ENCODE data around the gene KCNIP2. TPM values are rescaled to one million over a fixed set of nuclear protein-coding genes. Genes with fewer than 3 reads are reported as not detected.

KCNIP2 gene
- total and polyA plus RNA-seq, 2 donors (not counting 1 experiment from before 2014, with no cell fraction given) = 0.37 to 1.8 TPM

DNA sequence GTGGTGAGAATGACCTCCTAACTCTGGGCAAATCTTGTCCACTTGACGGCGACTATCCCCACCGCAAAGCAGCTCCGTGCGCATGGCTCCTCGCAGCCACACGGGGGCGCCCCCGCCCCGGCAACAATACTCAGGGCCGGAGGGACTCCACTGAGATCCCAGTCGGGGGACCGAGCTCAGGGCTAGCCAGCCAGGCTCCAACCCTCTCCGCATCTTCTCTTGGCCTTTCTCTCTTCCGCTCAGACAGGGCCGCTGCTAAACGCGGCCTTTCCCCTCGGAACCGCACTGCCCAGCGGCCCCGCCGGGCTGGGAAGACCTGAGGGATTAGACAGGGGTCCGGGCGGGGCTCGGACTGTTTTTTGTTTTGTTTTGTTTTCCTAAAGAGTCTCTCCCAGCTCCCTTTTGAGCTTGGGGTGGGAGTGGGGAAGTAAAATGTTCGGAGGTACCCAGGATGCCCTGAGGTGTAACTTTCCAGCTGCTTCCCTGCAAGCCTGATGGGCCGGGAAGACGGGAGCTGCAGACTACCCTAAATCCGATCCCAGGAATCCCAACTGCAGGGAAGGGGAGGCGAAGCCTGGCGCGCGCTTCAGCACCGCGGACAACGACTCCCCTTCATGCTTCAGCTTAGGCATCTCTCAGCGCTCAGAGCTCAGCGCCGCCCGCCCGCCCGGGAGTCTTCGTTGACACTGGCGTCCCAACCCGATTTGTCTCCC, 2.7 kb downstream of the KCNIP2 start:
- H2AFZ ChIP-seq (ENCODE audit: low read length) = no peak overlapping the region
- no peaks in the 10 kb centered on the region for H4K20me1 ChIP-seq (ENCODE audit: control insufficient read depth, extremely low read depth, insufficient read depth, low read length)
- H3K4me2 ChIP-seq (ENCODE audit: extremely low read depth, insufficient read depth, low read length) = peak overlapping the region; percentile 71

DNA sequence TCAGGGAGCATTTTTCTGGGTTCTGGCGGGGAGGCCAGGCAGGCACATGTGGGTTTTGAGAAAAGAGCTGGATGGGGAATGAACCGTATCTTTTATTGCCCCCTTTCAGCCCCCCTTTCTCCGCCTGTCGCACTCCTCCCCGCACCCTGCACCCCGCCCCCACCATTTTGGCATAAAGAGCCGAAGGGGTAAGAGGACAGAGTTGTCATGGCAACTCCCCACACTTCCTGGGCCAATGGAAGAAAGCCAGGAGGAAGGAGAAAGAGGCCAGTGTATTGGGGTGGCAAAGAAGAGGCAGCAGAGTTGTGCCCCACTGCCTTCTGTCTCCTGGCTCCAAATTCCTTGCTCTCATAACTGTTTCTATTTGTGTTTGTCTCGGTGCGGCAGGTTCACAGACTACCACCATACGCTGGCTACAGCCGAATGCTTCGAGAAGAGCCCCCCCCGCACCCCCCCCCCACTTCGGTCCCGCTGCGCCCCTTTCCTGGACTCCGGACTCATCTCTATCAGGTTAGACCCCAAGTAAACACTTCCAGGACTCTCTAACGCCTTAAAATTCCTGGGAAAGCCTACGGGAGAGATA, 3.4 kb downstream of the KCNIP2 start:
- Histone ChIP-seq H3K79me2 (ENCODE audit: control insufficient read depth, insufficient read depth, low read length) (no peaks in the 10 kb centered on the region), H3K9me3 (ENCODE audit: control insufficient read depth, insufficient read depth, low read depth, low read length) (no peaks in the 10 kb centered on the region), H2AFZ (ENCODE audit: low read length) (no peak overlapping the region), H3K9ac (ENCODE audit: insufficient read depth, low read length) (no peak overlapping the region), H3K4me2 (ENCODE audit: extremely low read depth, insufficient read depth, low read length) (peak overlapping the region; percentile 34), H3K36me3 (ENCODE audit: control insufficient read depth, insufficient read depth, low read length) (no peaks in the 10 kb centered on the region), H3K27ac (ENCODE audit: insufficient read depth, low read length) (no peak overlapping the region), H4K20me1 (ENCODE audit: control insufficient read depth, extremely low read depth, insufficient read depth, low read length) (no peaks in the 10 kb centered on the region), H3K4me3 (replicated peaks in 1 of 4; ENCODE audit: control extremely low read depth in 1 of 4, insufficient read depth in 1 of 4, low read depth in 3 of 4, low read length in 4 of 4) (peak overlapping the region in 3 of 4 experiments; percentile 21 to 42 (median 35)), H3K4me1 (ENCODE audit: control insufficient read depth, extremely low read depth, insufficient read depth, low read length) (no peaks in the 10 kb centered on the region), H3K27me3 (ENCODE audit: control insufficient read depth, insufficient read depth, low read length) (no peaks in the 10 kb centered on the region)
- DNase-seq (ENCODE audit: low read depth in 2 of 2) = peak in 1 of 2 donors; percentile 41
- TF ChIP-seq, protein P1, sequence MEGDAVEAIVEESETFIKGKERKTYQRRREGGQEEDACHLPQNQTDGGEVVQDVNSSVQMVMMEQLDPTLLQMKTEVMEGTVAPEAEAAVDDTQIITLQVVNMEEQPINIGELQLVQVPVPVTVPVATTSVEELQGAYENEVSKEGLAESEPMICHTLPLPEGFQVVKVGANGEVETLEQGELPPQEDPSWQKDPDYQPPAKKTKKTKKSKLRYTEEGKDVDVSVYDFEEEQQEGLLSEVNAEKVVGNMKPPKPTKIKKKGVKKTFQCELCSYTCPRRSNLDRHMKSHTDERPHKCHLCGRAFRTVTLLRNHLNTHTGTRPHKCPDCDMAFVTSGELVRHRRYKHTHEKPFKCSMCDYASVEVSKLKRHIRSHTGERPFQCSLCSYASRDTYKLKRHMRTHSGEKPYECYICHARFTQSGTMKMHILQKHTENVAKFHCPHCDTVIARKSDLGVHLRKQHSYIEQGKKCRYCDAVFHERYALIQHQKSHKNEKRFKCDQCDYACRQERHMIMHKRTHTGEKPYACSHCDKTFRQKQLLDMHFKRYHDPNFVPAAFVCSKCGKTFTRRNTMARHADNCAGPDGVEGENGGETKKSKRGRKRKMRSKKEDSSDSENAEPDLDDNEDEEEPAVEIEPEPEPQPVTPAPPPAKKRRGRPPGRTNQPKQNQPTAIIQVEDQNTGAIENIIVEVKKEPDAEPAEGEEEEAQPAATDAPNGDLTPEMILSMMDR (conservative IDR thresholded peaks at IDR 0.05 in 1 of 2, IDR thresholded peaks at IDR 0.05 in 1 of 2; ENCODE audit: low read depth in 1 of 2, low read length in 2 of 2) = no peak
- no peak for TF ChIP-seq EZH2 (IDR thresholded peaks at IDR 0.05; ENCODE audit: low read length, missing control alignments)

More for the DNA sequence above, 2.7 kb downstream of the KCNIP2 start:
- H3K79me2 ChIP-seq (ENCODE audit: control insufficient read depth, insufficient read depth, low read length) = no peaks in the 10 kb centered on the region
- H3K4me1 ChIP-seq (ENCODE audit: control insufficient read depth, extremely low read depth, insufficient read depth, low read length) = no peaks in the 10 kb centered on the region
- no peak overlapping the region for H3K27ac ChIP-seq (ENCODE audit: insufficient read depth, low read length)
- no peaks in the 10 kb centered on the region for H3K9me3 ChIP-seq (ENCODE audit: control insufficient read depth, insufficient read depth, low read depth, low read length)
- TF ChIP-seq EZH2 (IDR thresholded peaks at IDR 0.05; ENCODE audit: low read length, missing control alignments) = no peak
- TF ChIP-seq, protein P1 (conservative IDR thresholded peaks at IDR 0.05 in 1 of 2, IDR thresholded peaks at IDR 0.05 in 1 of 2; ENCODE audit: low read depth in 1 of 2, low read length in 2 of 2) = peak; percentile 92 to 93
- H3K36me3 ChIP-seq (ENCODE audit: control insufficient read depth, insufficient read depth, low read length) = peaks cover under 1% of the 10 kb centered on the region
- peak; percentile 78 to 83 for DNase-seq (ENCODE audit: low read depth in 2 of 2)
- no peak overlapping the region for H3K9ac ChIP-seq (ENCODE audit: insufficient read depth, low read length)
- peak overlapping the region; percentile 35 to 51 (median 46) for H3K4me3 ChIP-seq (replicated peaks in 1 of 4; ENCODE audit: control extremely low read depth in 1 of 4, insufficient read depth in 1 of 4, low read depth in 3 of 4, low read length in 4 of 4)
- no peaks in the 10 kb centered on the region for H3K27me3 ChIP-seq (ENCODE audit: control insufficient read depth, insufficient read depth, low read length)

DNA sequence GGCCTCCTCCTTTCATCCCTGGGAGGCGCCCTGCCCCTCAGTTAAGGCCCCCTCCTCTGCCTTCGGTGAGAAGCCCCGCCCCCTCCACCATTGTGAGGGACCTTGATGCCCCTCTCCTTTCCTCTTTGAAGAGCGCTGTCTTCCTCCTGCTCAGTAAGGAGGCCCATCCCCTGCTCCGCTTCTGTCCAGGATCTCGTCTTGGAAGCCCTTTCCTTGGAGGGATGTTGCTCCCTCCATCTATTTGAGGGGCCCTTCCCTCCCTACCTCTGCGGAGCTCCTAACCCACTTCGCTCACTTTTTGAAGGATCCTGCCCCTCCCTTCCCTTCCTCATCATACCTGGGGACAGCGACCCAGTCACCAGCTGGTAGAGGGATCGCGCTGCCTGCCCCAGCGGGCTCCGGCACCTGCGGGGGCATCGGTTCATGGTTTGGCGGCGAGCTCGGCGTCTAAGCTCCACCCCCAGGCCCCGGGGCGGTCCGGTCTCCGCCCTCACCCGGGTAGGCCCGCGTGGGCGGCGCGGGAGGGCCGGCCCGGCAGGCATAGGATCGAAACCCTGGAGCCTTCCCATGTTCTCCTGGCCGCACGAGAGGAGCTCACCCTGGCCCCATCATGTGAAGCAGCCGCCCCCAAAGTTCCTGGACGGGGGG, 4.1 kb downstream of the KCNIP2 start:
- no peak for DNase-seq (ENCODE audit: low read depth in 2 of 2)
- no peaks in the 10 kb centered on the region for H4K20me1 ChIP-seq (ENCODE audit: control insufficient read depth, extremely low read depth, insufficient read depth, low read length)
- H3K4me3 ChIP-seq (replicated peaks in 1 of 4; ENCODE audit: control extremely low read depth in 1 of 4, insufficient read depth in 1 of 4, low read depth in 3 of 4, low read length in 4 of 4) = peak overlapping the region; percentile 9 to 35 (median 18)
- no peaks in the 10 kb centered on the region for H3K79me2 ChIP-seq (ENCODE audit: control insufficient read depth, insufficient read depth, low read length)
- no peak for TF ChIP-seq EZH2 (IDR thresholded peaks at IDR 0.05; ENCODE audit: low read length, missing control alignments)
- TF ChIP-seq, protein P1 (conservative IDR thresholded peaks at IDR 0.05 in 1 of 2, IDR thresholded peaks at IDR 0.05 in 1 of 2; ENCODE audit: low read depth in 1 of 2, low read length in 2 of 2) = no peak
- no peaks in the 10 kb centered on the region for H3K4me1 ChIP-seq (ENCODE audit: control insufficient read depth, extremely low read depth, insufficient read depth, low read length)
- no peaks in the 10 kb centered on the region for H3K27me3 ChIP-seq (ENCODE audit: control insufficient read depth, insufficient read depth, low read length)
- no peak overlapping the region for H3K27ac ChIP-seq (ENCODE audit: insufficient read depth, low read length)
- H3K36me3 ChIP-seq (ENCODE audit: control insufficient read depth, insufficient read depth, low read length) = no peaks in the 10 kb centered on the region
- H2AFZ ChIP-seq (ENCODE audit: low read length) = no peak overlapping the region
- H3K4me2 ChIP-seq (ENCODE audit: extremely low read depth, insufficient read depth, low read length) = peak overlapping the region; percentile 69
- H3K9me3 ChIP-seq (ENCODE audit: control insufficient read depth, insufficient read depth, low read depth, low read length) = no peaks in the 10 kb centered on the region
- peak overlapping the region; percentile 4 for H3K9ac ChIP-seq (ENCODE audit: insufficient read depth, low read length)

Data from fibroblast of lung (primary cell).